Activated CD8-positive, alpha-beta memory T cell treated with anti-CD3 and anti-CD28 coated beads for 4 hours (primary cell): Measurements from ENCODE around the gene MPV17.
"Not testable (repeated sequence)": the region's sequence is repeated elsewhere in the genome, so short reads cannot be mapped to it uniquely, and the experiment has no call there.

Source experiments
- DNase-seq, 2 donors: peaks; one replicate each; pipeline ENCODE4 v3.0.0-alpha.2; 2020; ENCODE audit warnings: low read depth in 2 of 2

Gene MPV17

GRCh38 chr2:27322766-27323595, at the start of gene MPV17:
MPV17 (minus strand) TSS chr2:27323097; CDS start chr2:27322517, 580 bp downstream.
- DNase-seq: peak; percentile 74 to 76

GRCh38 chr2:27370816-27371620, 48.1 kb upstream of the MPV17 start:
- no peak for DNase-seq

- DNase-seq: peak; percentile 98
These were observed 47.3 kb upstream of the MPV17 start, which contains the start of the genes EIF2B4 and SNX17 for GRCh38 chr2:27370026-27370815. EIF2B4 (minus strand) TSS chr2:27370338; CDS start chr2:27370314, 24 bp downstream. SNX17 (plus strand) TSS chr2:27370616; CDS start chr2:27370744, 128 bp downstream.

- DNase-seq: no peak
These were observed 46.7 kb upstream of the MPV17 start for GRCh38 chr2:27369471-27370025.

GRCh38 chr2:27363933-27364332, 41.0 kb upstream of the MPV17 start:
- DNase-seq: no peak

GRCh38 chr2:27362678-27363420, 40.0 kb upstream of the MPV17 start:
- no peak for DNase-seq

- DNase-seq: peak; percentile 91 to 92
These were observed 33.7 kb upstream of the MPV17 start, which contains the start of gene GTF3C2 for GRCh38 chr2:27356382-27357181. GTF3C2 (minus strand) TSS chr2:27356764; CDS start chr2:27343554, 13,210 bp downstream.

GRCh38 chr2:27356056-27356381, 33.1 kb upstream of the MPV17 start:
- peak in 1 of 2 donors; percentile 6 for DNase-seq

- no peak for DNase-seq
These were observed 31.7 kb upstream of the MPV17 start for GRCh38 chr2:27354597-27354927.

- DNase-seq: no peak
These were observed 31.1 kb upstream of the MPV17 start for GRCh38 chr2:27353762-27354596.

GRCh38 chr2:27353386-27353761, 30.5 kb upstream of the MPV17 start:
- not testable (repeated sequence) for DNase-seq

- no peak for DNase-seq
These were observed 29.1 kb upstream of the MPV17 start for GRCh38 chr2:27351802-27352598.

GRCh38 chr2:27350106-27350693, 27.3 kb upstream of the MPV17 start:
- no peak for DNase-seq

- no peak for DNase-seq
These were observed 24.7 kb upstream of the MPV17 start for GRCh38 chr2:27347641-27348040.

- DNase-seq: no peak
These were observed 13.3 kb upstream of the MPV17 start for GRCh38 chr2:27336173-27336572.

GRCh38 chr2:27335311-27335710, 12.4 kb upstream of the MPV17 start:
- DNase-seq: no peak

GRCh38 chr2:27324720-27325119, 1.8 kb upstream of the MPV17 start:
- DNase-seq: no peak
